HG03469 (cell line): Measurements from ENCODE around the gene CCL14.
"Not testable (repeated sequence)": the region's sequence is repeated elsewhere in the genome, so short reads cannot be mapped to it uniquely, and the experiment has no call there.

Experiments
- ATAC-seq: cut with Tn5 transposase; IDR thresholded peaks from one replicate; pipeline ENCODE4 v1.9.1; 2021; ENCODE audit warnings: mild to moderate bottlenecking, moderate library complexity, moderate number of reproducible peaks; ENCODE audit not compliant: unreplicated experiment

Gene CCL14

DNA sequence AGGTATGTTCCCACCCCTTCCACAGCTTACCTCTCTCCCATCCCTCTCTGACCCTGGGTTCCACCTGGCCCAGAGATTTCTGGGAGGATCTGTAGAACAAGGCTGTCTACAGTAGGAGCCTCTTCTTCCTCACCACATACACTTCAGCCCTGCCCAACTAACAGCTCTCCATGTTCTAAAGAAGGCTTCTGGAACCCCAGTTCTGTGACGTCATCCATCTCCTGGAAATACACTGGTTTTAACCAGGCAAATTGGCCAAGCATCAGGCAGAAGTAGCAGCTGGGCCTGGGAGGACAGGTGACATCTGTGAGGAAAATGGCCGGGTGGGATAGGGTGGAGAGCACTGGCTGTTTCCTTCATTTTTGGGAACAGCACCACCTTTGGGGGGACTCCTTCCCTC lies 43.0 kb downstream of the CCL14 start, which contains the start of gene LYZL6:
Gene LYZL6 (minus strand): TSS at position 177 of the 400 bp plus-strand sequence. CDS start 4,357 bp downstream, outside the sequence.
- no peak for ATAC-seq

DNA sequence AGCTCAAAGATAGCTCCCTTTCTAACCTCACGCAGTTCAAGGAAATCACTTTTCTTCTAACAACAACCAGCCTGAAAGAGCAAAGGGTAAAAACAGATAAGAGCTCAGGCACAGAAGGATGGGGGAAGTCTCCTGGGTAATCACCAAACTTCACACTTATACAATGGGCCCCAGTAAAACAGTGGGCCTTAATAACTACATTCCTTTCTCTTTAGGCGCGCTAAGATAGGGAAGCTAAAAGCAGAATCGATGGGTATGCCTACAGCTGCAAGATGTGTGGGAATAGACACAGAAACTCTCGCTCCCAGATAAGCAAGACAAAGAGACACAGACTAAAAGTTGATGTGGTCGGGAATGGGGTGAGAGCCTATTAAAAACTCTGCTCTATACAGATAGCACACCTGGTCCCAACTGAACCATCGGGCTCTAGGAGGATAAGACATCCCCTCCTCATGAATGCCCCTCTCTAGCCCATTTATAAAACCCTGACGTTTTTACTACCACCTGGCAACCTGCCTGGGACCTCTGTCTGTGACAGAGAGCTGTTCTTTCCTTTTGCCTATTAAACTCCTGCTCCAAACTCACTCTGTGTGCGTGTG lies 43.8 kb downstream of the CCL14 start:
- ATAC-seq: no peak

DNA sequence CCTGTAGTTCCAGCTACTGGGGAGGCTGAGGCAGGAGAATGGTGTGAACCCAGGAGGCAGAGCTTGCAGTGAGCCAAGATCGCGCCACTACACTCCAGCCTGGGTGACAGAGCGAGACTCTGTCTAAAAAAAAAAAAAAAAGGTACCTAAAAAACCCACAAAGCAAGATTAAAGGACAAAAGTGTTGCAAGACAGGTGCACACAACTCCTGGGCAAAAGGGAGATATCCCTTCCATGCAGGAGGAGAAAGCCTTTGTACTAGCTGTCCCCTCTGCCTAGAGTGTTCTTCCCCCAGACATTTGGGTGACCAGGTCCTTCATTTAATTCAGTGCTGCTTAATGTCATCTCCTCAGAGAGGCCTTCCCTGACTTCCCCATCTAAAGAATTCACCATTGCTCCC lies 48.0 kb downstream of the CCL14 start:
- not testable (repeated sequence) for ATAC-seq

DNA sequence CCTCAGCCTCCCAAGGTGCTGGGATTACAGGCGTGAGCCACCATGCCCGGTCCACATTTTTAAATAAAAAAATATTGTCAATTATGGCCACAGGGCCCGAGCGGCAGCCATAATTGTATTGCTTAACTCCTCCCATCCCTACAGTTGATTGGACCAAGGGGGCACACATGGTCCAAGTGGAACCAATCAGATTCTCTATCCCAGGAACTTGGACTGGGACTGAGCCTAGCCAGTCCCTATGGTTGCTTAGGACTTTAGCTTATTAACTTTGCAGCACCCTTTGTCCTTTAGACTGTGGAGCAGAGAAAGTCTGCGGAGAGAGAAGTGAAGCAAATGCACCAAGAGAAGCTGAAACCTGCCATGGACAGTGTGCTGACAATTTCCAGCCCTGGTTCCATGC lies 50.5 kb downstream of the CCL14 start:
- ATAC-seq: no peak

DNA sequence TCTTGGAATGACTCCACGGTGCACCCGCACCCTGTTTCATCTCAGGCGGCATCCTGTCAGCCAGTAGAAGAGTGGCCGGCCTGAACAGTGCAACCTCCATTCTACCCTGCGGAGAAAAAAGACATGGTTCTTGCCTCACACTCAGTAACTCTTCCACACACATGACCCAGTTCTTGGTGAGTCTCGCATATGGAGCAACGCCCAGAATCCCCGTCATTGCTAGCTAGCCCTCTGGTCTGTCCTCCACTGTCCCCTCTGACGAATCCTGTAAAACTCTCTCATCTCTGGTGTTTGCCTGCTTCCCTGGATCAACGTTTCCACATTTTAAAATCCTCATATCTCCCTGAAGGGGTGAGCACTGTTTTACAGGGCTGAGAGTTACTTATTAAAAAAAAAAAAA lies 51.8 kb downstream of the CCL14 start:
- no peak for ATAC-seq
